DLD1 (cell line): ENCODE measurements around the gene SGO1.

Source experiments
- in situ Hi-C: cut with HindIII; loops from 2 replicates; pipeline ENCODE4 v1.10.0; 2017; ENCODE audit warnings: low sequenced_read_pairs

Gene SGO1

GRCh38 chr3:20161714-20162113 lies 24.3 kb downstream of the SGO1 start:
- in situ Hi-C loops, result no loop called here

- in situ Hi-C loops, result no loop called here
These were observed 25.8 kb downstream of the SGO1 start for GRCh38 chr3:20160230-20160629.

GRCh38 chr3:20154928-20155327 lies 31.1 kb downstream of the SGO1 start:
- in situ Hi-C loops, result no loop called here

- in situ Hi-C loops, result no loop called here
These were observed 31.9 kb downstream of the SGO1 start for GRCh38 chr3:20154078-20154477.

- in situ Hi-C loops, result no loop called here
These were observed 37.5 kb downstream of the SGO1 start for GRCh38 chr3:20148466-20148865.

- in situ Hi-C loops, result no loop called here
These were observed 38.6 kb downstream of the SGO1 start for GRCh38 chr3:20147361-20147760.

GRCh38 chr3:20146301-20146700 lies 39.7 kb downstream of the SGO1 start:
- in situ Hi-C loops, result no loop called here

GRCh38 chr3:20145874-20146273 lies 40.1 kb downstream of the SGO1 start:
- in situ Hi-C loops, result no loop called here

- in situ Hi-C loops, result no loop called here
These were observed 42.5 kb downstream of the SGO1 start for GRCh38 chr3:20143519-20143918.

GRCh38 chr3:20142517-20142916 lies 43.5 kb downstream of the SGO1 start:
- in situ Hi-C loops, result no loop called here

GRCh38 chr3:20141851-20142250 lies 44.2 kb downstream of the SGO1 start:
- in situ Hi-C loops, result no loop called here

GRCh38 chr3:20141316-20141715 lies 44.7 kb downstream of the SGO1 start:
- in situ Hi-C loops, result no loop called here

GRCh38 chr3:20140881-20141280 lies 45.1 kb downstream of the SGO1 start:
- in situ Hi-C loops, result no loop called here

GRCh38 chr3:20137647-20138046 lies 48.4 kb downstream of the SGO1 start:
- in situ Hi-C loops, result no loop called here

GRCh38 chr3:20136231-20136630 lies 49.8 kb downstream of the SGO1 start:
- in situ Hi-C loops, result no loop called here

GRCh38 chr3:20130106-20130505 lies 55.9 kb downstream of the SGO1 start:
- in situ Hi-C loops, result no loop called here

- in situ Hi-C loops, result no loop called here
These were observed 57.6 kb downstream of the SGO1 start for GRCh38 chr3:20128358-20128757.

GRCh38 chr3:20125897-20126296 lies 60.1 kb downstream of the SGO1 start:
- in situ Hi-C loops, result no loop called here

GRCh38 chr3:20125289-20125688 lies 60.7 kb downstream of the SGO1 start:
- in situ Hi-C loops, result no loop called here

- in situ Hi-C loops, result no loop called here
These were observed 62.8 kb downstream of the SGO1 start for GRCh38 chr3:20123131-20123652.

GRCh38 chr3:20121088-20121487 lies 64.9 kb downstream of the SGO1 start:
- in situ Hi-C loops, result no loop called here
